22Rv1 (cell line): ENCODE measurements around the gene TSPAN4.

Experiments used
- H3K27ac ChIP-seq: fragments of 450-650 bp; 2 replicates; pipeline ENCODE4 v1.5.1; 2017
- ZFX ChIP-seq: fragments of 450-650 bp; IDR thresholded peaks from 2 replicates; pipeline ENCODE4 v1.6.1; 2017; ENCODE audit warnings: antibody characterized with exemption, borderline replicate concordance
- TF ChIP-seq, protein P1 (sequence below): fragments of 450-650 bp; IDR thresholded peaks from 2 replicates; pipeline ENCODE4 v1.5.1; 2017; ENCODE audit warnings: mild to moderate bottlenecking

TSPAN4 gene

DNA sequence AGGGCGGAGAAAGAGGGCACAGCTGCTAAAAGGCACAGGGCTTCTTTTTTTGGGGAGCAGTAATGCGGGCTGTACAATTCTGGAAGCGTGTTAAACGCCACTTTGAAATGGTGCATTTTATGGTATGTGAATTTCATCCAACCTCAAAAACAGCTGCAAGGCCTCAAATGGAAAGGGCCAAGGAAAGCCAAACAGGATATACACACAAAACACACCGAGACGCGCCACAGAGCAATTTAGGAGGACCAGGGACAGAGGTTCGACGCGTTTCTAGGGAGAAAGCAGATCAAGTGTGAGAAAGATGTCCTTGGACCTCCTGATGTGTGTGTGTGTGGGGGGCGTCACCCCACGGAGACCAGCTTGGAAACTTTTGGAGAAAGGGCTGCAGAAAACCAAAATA is 31.1 kb downstream of the TSPAN4 start:
- no peak overlapping the region for H3K27ac ChIP-seq
- TF ChIP-seq, protein P1, sequence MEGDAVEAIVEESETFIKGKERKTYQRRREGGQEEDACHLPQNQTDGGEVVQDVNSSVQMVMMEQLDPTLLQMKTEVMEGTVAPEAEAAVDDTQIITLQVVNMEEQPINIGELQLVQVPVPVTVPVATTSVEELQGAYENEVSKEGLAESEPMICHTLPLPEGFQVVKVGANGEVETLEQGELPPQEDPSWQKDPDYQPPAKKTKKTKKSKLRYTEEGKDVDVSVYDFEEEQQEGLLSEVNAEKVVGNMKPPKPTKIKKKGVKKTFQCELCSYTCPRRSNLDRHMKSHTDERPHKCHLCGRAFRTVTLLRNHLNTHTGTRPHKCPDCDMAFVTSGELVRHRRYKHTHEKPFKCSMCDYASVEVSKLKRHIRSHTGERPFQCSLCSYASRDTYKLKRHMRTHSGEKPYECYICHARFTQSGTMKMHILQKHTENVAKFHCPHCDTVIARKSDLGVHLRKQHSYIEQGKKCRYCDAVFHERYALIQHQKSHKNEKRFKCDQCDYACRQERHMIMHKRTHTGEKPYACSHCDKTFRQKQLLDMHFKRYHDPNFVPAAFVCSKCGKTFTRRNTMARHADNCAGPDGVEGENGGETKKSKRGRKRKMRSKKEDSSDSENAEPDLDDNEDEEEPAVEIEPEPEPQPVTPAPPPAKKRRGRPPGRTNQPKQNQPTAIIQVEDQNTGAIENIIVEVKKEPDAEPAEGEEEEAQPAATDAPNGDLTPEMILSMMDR = no peak
- TF ChIP-seq ZFX = no peak

- TF ChIP-seq, protein P1 = no peak
- TF ChIP-seq ZFX = no peak
- H3K27ac ChIP-seq = no peak overlapping the region
Observed at GRCh38 chr11:875203-875602, 32.6 kb downstream of the TSPAN4 start.

- no peak for TF ChIP-seq ZFX
- TF ChIP-seq, protein P1 = no peak
Observed at GRCh38 chr11:875769-876301, 33.2 kb downstream of the TSPAN4 start.

DNA sequence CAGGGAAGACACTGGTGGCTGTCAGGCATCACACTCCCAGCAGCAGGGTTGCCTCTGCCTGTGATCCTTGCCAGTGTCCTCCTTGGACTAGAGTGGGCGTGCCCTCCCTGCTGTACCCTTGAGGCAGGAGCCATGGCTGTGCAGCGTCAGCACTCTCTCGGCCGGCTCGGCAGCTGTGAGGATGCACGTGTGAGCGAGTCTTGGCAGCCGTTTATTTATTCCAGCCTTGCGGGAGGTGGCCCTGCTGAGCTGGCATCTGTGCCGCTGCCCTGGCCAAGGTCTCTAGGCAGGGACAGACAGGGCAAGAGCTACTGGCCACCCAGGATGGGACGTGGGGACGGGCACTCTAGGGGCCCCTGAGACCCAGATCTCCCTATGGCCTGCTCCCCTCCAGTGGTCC is 33.9 kb downstream of the TSPAN4 start:
- no peak overlapping the region for H3K27ac ChIP-seq
- TF ChIP-seq, protein P1 = no peak
- TF ChIP-seq ZFX = no peak

More at GRCh38 chr11:875769-876301, 33.2 kb downstream of the TSPAN4 start:
- no peak overlapping the region for H3K27ac ChIP-seq

DNA sequence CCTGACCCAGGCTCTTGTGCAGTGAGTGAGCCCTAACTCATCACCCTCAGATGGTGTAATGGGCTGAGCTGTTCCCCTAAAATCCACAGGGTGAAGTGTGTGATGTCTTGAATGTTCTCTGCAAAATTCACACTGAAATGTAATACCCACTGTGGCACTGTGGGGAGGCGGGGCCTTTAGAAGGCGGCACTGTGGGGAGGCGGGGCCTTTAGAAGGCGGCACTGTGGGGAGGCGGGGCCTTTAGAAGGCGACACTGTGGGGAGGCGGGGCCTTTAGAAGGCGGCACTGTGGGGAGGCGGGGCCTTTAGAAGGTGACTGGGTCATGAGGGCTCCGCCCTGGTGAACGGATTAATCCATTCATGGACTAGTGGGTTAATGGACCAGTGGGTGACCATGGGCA is 34.9 kb downstream of the TSPAN4 start:
- TF ChIP-seq ZFX = no peak
- TF ChIP-seq, protein P1 = no peak

DNA sequence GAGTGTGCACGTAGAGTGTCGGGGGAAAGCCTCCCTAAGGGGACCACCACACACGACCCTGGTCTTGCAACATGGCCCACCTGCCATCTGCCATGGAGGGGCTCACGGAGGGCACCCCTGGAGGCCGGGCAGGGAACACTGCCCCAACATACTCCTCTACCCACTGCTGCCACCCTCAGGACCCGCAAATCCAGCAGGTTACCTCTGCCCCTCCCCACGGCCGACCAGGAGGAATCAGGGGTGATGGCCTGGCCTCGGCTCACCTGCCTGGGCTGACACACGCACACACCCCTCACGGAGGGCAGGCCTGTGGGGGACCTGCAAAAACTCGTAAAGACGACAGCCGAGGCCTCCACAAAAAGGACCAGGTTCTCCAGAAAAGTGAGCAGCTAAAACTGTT is 37.8 kb downstream of the TSPAN4 start:
- TF ChIP-seq, protein P1 = no peak
- no peak for TF ChIP-seq ZFX
- H3K27ac ChIP-seq = no peak overlapping the region

More for the DNA sequence above, 34.9 kb downstream of the TSPAN4 start:
- no peak overlapping the region for H3K27ac ChIP-seq

- H3K27ac ChIP-seq = no peak overlapping the region
- no peak for TF ChIP-seq ZFX
- TF ChIP-seq, protein P1 = no peak
Observed at GRCh38 chr11:882596-882995, 39.9 kb downstream of the TSPAN4 start.
